DND-41 (cell line): ENCODE results near the gene C1QTNF5.
A peak's percentile ranks its signal among the peaks of the same experiment; 100 is the strongest.

Source experiments
- ATAC-seq: fragments of 200-7000 bp; cut with Tn5 transposase; 3 replicates; pipeline ENCODE4 v1.9.1; 2021; ENCODE audit warnings: low read depth; ENCODE audit not compliant: insufficient read depth
- DNase-seq: peaks from one replicate; pipeline ENCODE4 v3.0.0-alpha.2; 2020
- H2AFZ ChIP-seq: 2 replicates; pipeline ENCODE4 v1.6.0; 2012; ENCODE audit warnings: low read depth, low read length
- H3K27ac ChIP-seq: 2 replicates; pipeline ENCODE4 v1.5.1; 2012; ENCODE audit warnings: low read length, inconsistent platforms
- H3K27me3 ChIP-seq: fragments of 200-600 bp; sonication (generic); 2 replicates; pipeline ENCODE4 v1.6.0; 2012; ENCODE audit warnings: low read length, mild to moderate bottlenecking, inconsistent platforms; ENCODE audit not compliant: insufficient read depth, poor library complexity
- H3K36me3 ChIP-seq: 2 replicates; pipeline ENCODE4 v1.5.1; 2012; ENCODE audit warnings: low read length, inconsistent platforms; ENCODE audit not compliant: insufficient read depth
- H3K4me1 ChIP-seq: 2 replicates; pipeline ENCODE4 v1.5.1; 2012; ENCODE audit warnings: mild to moderate bottlenecking, low read length; ENCODE audit not compliant: insufficient read depth
- H3K4me2 ChIP-seq: 2 replicates; pipeline ENCODE4 v1.6.0; 2012; ENCODE audit warnings: mild to moderate bottlenecking, moderate library complexity, low read length, inconsistent platforms; ENCODE audit not compliant: insufficient read depth
- H3K4me3 ChIP-seq, 2 experiments: fragments of 200-600 bp in 1 of 2; shearing (Covaris generic) in 1 of 2; 2 replicates each; pipeline ENCODE4 v1.5.1; 2012 to 2016; ENCODE audit warnings: inconsistent platforms in 2 of 2, low read length in 2 of 2, mild to moderate bottlenecking in 2 of 2, low read depth in 1 of 2, moderate library complexity in 1 of 2
- H3K79me2 ChIP-seq: 2 replicates; pipeline ENCODE4 v1.6.0; 2012; ENCODE audit warnings: low read length, inconsistent platforms; ENCODE audit not compliant: insufficient read depth
- H3K9ac ChIP-seq: 2 replicates; pipeline ENCODE4 v1.6.0; 2012; ENCODE audit warnings: low read depth, mild to moderate bottlenecking, inconsistent platforms, low read length, moderate library complexity
- H3K9me3 ChIP-seq: 2 replicates; pipeline ENCODE4 v1.5.1; 2012; ENCODE audit warnings: low read length, moderate library complexity, mild to moderate bottlenecking, inconsistent platforms; ENCODE audit not compliant: insufficient read depth, severe bottlenecking
- H4K20me1 ChIP-seq: 2 replicates; pipeline ENCODE4 v1.6.0; 2012; ENCODE audit warnings: low read length; ENCODE audit not compliant: insufficient read depth
- CTCF ChIP-seq: IDR thresholded peaks from 2 replicates; pipeline ENCODE4 v1.5.1; 2012; ENCODE audit warnings: borderline replicate concordance, low read length, moderate library complexity, mild to moderate bottlenecking; ENCODE audit not compliant: poor library complexity, severe bottlenecking; ENCODE audit errors: extremely low read depth
- EZH2 ChIP-seq: IDR thresholded peaks from 3 replicates; pipeline ENCODE4 v1.6.1; 2012; ENCODE audit warnings: borderline replicate concordance, low read depth, mild to moderate bottlenecking, moderate library complexity, low read length, inconsistent platforms; ENCODE audit not compliant: severe bottlenecking

Gene C1QTNF5

GRCh38 chr11:119314726-119315125, 26.0 kb downstream of the C1QTNF5 start:
- DNase-seq (no peak), ATAC-seq (no peak)
- Histone ChIP-seq H3K27ac (no peak overlapping the region), H3K27me3 (peaks cover 50% of the 10 kb centered on the region), H3K9ac (no peak overlapping the region), H4K20me1 (peaks cover 19% of the 10 kb centered on the region), H3K4me1 (peaks cover 27% of the 10 kb centered on the region), H3K36me3 (no peaks in the 10 kb centered on the region), H3K4me3 (no peak overlapping the region), H2AFZ (no peak overlapping the region), H3K4me2 (peak overlapping the region; percentile 97; the same call in 1 of the 2 replicates), H3K9me3 (no peaks in the 10 kb centered on the region), H3K79me2 (no peaks in the 10 kb centered on the region)
- TF ChIP-seq EZH2 (no peak), CTCF (no peak)

GRCh38 chr11:119310682-119311052, 30.0 kb downstream of the C1QTNF5 start:
- Histone ChIP-seq H3K27ac (no peak overlapping the region), H3K27me3 (peaks cover 11% of the 10 kb centered on the region), H3K79me2 (no peaks in the 10 kb centered on the region), H3K4me2 (no peak overlapping the region), H2AFZ (no peak overlapping the region), H3K9ac (no peak overlapping the region), H3K9me3 (no peaks in the 10 kb centered on the region), H3K4me3 (no peak overlapping the region), H3K4me1 (peaks cover 10% of the 10 kb centered on the region), H4K20me1 (peaks cover 3% of the 10 kb centered on the region), H3K36me3 (peaks cover 8% of the 10 kb centered on the region)
- DNase-seq (no peak), ATAC-seq (no peak)
- TF ChIP-seq CTCF (no peak), EZH2 (no peak)

- ATAC-seq (no peak), DNase-seq (no peak)
- Histone ChIP-seq H3K79me2 (no peaks in the 10 kb centered on the region), H3K4me3 (no peak overlapping the region), H4K20me1 (no peaks in the 10 kb centered on the region), H3K27me3 (peaks cover 6% of the 10 kb centered on the region), H3K4me2 (no peak overlapping the region), H3K27ac (no peak overlapping the region), H3K9me3 (no peaks in the 10 kb centered on the region), H3K9ac (no peak overlapping the region), H2AFZ (no peak overlapping the region), H3K4me1 (peaks cover 5% of the 10 kb centered on the region; the same call in 1 of the 2 replicates), H3K36me3 (peaks cover 12% of the 10 kb centered on the region)
- no peak for TF ChIP-seq EZH2
- TF ChIP-seq CTCF = no peak
These were observed 30.6 kb downstream of the C1QTNF5 start for GRCh38 chr11:119309953-119310681.

- H3K79me2 ChIP-seq = no peaks in the 10 kb centered on the region
- H3K4me3 ChIP-seq = no peak overlapping the region
- no peak for ATAC-seq
- no peak for DNase-seq
- H4K20me1 ChIP-seq = no peaks in the 10 kb centered on the region
- H3K36me3 ChIP-seq = peaks cover 12% of the 10 kb centered on the region
- H3K27me3 ChIP-seq = no peaks in the 10 kb centered on the region
- no peak overlapping the region for H2AFZ ChIP-seq
- H3K9me3 ChIP-seq = no peaks in the 10 kb centered on the region
- no peaks in the 10 kb centered on the region for H3K4me1 ChIP-seq
- no peak overlapping the region for H3K9ac ChIP-seq
- TF ChIP-seq EZH2 = no peak
- no peak for TF ChIP-seq CTCF
- no peak overlapping the region for H3K4me2 ChIP-seq
- no peak overlapping the region for H3K27ac ChIP-seq
These were observed 31.3 kb downstream of the C1QTNF5 start for GRCh38 chr11:119309411-119309810.
